ENCODE results near the gene CDH22.

DNA sequence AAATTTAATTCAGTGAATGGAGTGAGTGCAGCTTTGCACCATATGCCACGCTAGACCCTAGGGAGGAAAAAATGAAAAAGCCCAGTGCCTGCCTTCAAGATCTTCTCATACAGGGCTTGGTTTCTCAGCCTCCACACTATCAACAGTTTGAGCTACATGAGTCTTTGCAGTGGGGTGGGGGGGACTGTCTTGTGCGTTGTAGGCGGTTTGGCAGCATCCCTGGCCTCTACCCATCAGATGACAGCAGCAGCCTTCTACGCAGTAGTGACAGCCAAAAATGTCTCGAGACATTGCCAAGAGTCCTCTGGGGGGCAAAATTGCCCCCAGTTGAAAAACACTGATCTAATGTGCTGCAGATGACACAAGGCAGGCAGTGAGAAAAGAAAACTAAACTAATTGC lies 6.2 kb downstream of the CDH22 start:
- no peak for TF ChIP-seq CTCF (conservative IDR thresholded peaks at IDR 0.05 in 1 of 2, IDR thresholded peaks at IDR 0.05 in 1 of 2; ENCODE audit: low read depth in 1 of 2, low read length in 2 of 2)
- TF ChIP-seq EZH2 (IDR thresholded peaks at IDR 0.05; ENCODE audit: low read length, missing control alignments): no peak
